Measurements from ENCODE around the gene COL2A1.

COL2A1 gene

GRCh38 chr12:47945341-47945728 lies 58.9 kb downstream of the COL2A1 start:
- no peak for DNase-seq (ENCODE audit: low read depth in 2 of 2)

- DNase-seq (ENCODE audit: low read depth in 2 of 2), result no peak
These were observed 59.5 kb downstream of the COL2A1 start for GRCh38 chr12:47944685-47945340.

- no peak for DNase-seq (ENCODE audit: low read depth in 2 of 2)
These were observed 60.5 kb downstream of the COL2A1 start for GRCh38 chr12:47943623-47944340.

GRCh38 chr12:47942614-47943225 lies 61.6 kb downstream of the COL2A1 start:
- DNase-seq (ENCODE audit: low read depth in 2 of 2), result no peak

DNA sequence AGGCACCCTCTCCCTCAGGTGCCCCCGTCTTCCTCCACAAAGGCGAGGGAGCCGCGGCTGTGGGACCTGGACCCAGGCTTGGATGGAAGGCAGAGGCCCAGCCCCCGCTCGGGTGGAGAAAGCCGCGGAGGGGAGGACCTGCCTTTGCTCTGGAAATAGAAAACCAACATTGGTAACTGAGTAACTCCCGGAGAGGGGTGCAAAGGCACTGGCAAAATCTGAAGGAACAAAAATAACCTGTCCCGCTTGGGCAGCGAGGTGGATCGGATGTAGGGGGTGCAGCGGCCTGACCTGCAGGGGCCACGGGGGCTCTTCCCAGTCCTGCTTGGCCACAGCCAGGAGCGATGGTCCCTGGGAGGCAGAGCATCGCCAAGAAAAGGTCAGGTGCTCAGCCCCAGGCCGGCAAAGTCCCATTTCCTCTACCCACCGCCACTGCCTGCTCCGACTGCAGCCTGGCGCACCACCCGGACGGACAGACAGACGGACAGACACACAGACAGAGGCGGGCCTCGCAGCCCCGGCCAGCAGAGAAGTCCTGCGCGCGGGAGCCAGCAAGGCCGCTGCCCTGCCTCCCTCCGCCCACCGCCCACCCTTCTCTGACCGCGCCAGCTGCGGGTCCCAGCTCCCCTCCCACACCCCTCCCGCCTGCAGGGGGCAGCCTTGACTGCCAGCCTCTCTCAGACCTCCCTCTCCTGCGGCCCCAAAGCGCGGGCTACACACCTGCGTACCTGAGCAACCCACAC lies 62.2 kb downstream of the COL2A1 start:
- peak in 1 of 2 donors; percentile 7 for DNase-seq (ENCODE audit: low read depth in 2 of 2)

DNA sequence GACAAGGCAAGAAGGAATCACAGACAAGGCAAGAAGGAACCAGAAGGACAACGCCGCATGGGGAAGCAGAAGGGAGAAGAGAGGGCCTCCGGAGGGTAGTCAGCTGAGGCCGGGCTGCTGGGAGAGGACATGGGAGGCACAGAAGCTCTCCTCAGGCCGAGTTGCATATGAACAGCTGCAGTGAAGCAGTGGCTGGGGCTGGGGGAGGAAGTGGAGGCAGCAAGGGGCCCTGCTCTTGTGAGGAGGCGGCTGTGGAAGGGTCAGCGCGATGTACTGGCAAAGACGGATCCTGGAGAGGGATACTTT lies 62.8 kb downstream of the COL2A1 start:
- no peak for DNase-seq (ENCODE audit: low read depth in 2 of 2)

GRCh38 chr12:47940773-47941474 lies 63.4 kb downstream of the COL2A1 start:
- DNase-seq (ENCODE audit: low read depth in 2 of 2), result no peak

GRCh38 chr12:47939009-47939601 lies 65.2 kb downstream of the COL2A1 start:
- DNase-seq (ENCODE audit: low read depth in 2 of 2), result no peak

GRCh38 chr12:47938594-47938993 lies 65.7 kb downstream of the COL2A1 start:
- no peak for DNase-seq (ENCODE audit: low read depth in 2 of 2)

GRCh38 chr12:47938093-47938492 lies 66.2 kb downstream of the COL2A1 start:
- DNase-seq (ENCODE audit: low read depth in 2 of 2), result no peak

- no peak for DNase-seq (ENCODE audit: low read depth in 2 of 2)
These were observed 69.1 kb downstream of the COL2A1 start for GRCh38 chr12:47935184-47935583.

- DNase-seq (ENCODE audit: low read depth in 2 of 2), result no peak
These were observed 73.1 kb downstream of the COL2A1 start for GRCh38 chr12:47931187-47931586.

DNA sequence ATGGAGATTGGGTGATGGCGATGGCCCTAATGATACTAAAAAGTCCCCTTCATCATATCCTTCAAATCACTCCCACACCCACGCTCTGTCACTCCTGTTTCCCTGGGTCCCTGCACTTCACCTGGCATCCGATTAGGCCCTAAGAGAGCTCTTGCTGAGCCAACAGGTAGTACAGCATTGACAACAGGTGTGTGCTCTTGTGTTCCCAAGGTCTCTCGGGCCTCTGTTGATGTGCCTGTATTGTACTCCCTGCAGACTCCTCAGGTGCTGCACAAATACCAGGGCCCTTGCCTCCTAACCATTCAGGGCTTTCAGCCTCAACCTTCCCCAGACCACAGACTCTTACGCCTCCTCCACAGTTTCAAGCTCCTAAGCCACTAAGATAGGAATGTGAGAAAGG lies 73.6 kb downstream of the COL2A1 start:
- DNase-seq (ENCODE audit: low read depth in 2 of 2), result no peak

- DNase-seq (ENCODE audit: low read depth in 2 of 2), result no peak
These were observed 76.9 kb downstream of the COL2A1 start for GRCh38 chr12:47927346-47927745.

Measured in stimulated activated CD8-positive, alpha-beta memory T cell treated with anti-CD3 and anti-CD28 coated beads, Interleukin-15, amount 100 ng/mL, for 4 hours (primary cell).